Trophoblast cell (in vitro differentiated cells and primary cell): ENCODE data around the gene SRSF9.

Experiments
- DNase-seq, 2 donors: peaks; one replicate each; pipeline ENCODE4 v3.0.0-alpha.2; 2016
- H2AFZ ChIP-seq: 2 replicates; pipeline ENCODE4 v1.6.1; 2013; ENCODE audit warnings: low read length, moderate library complexity, mild to moderate bottlenecking; ENCODE audit not compliant: insufficient read depth, poor library complexity
- H2AK5ac ChIP-seq: 2 replicates; pipeline ENCODE4 v1.6.1; 2013; ENCODE audit warnings: mild to moderate bottlenecking, low read length
- H2BK120ac ChIP-seq: 2 replicates; pipeline ENCODE4 v1.6.1; 2013; ENCODE audit warnings: low read length, mild to moderate bottlenecking, moderate library complexity; ENCODE audit not compliant: insufficient read depth, poor library complexity
- H2BK12ac ChIP-seq: 2 replicates; pipeline ENCODE4 v1.6.1; 2013; ENCODE audit warnings: mild to moderate bottlenecking, low read length, moderate library complexity
- H2BK5ac ChIP-seq: 2 replicates; pipeline ENCODE4 v1.6.1; 2013; ENCODE audit warnings: low read length, low read depth, moderate library complexity, mild to moderate bottlenecking; ENCODE audit not compliant: poor library complexity
- H3K14ac ChIP-seq: 2 replicates; pipeline ENCODE4 v1.6.1; 2013; ENCODE audit warnings: mild to moderate bottlenecking, low read length
- H3K18ac ChIP-seq: 2 replicates; pipeline ENCODE4 v1.6.1; 2013; ENCODE audit warnings: mild to moderate bottlenecking, low read length
- H3K23ac ChIP-seq: 2 replicates; pipeline ENCODE4 v1.6.1; 2013; ENCODE audit warnings: low read length
- H3K27ac ChIP-seq: 2 replicates; pipeline ENCODE4 v1.5.1; 2013; ENCODE audit warnings: low read depth, mild to moderate bottlenecking, inconsistent platforms, low read length, moderate library complexity
- H3K27me3 ChIP-seq: 2 replicates; pipeline ENCODE4 v1.6.1; 2013; ENCODE audit warnings: inconsistent platforms, mild to moderate bottlenecking, low read length, moderate library complexity; ENCODE audit not compliant: insufficient read depth
- H3K36me3 ChIP-seq, 2 experiments: 1 replicate in 1 of 2; 2 replicates in 1 of 2; pipeline ENCODE4 v1.6.1; 2013; ENCODE audit warnings: low read length in 2 of 2, mild to moderate bottlenecking in 2 of 2, moderate library complexity in 1 of 2; ENCODE audit not compliant: insufficient read depth in 2 of 2, control insufficient read depth in 1 of 2
- H3K4ac ChIP-seq: 2 replicates; pipeline ENCODE4 v1.6.1; 2013; ENCODE audit warnings: low read depth, mild to moderate bottlenecking, low read length, moderate library complexity
- H3K4me1 ChIP-seq, 2 experiments: 1 replicate in 1 of 2; 2 replicates in 1 of 2; pipeline ENCODE4 v1.6.1; 2013; ENCODE audit warnings: low read length in 2 of 2, mild to moderate bottlenecking in 2 of 2, moderate library complexity in 1 of 2; ENCODE audit not compliant: insufficient read depth in 2 of 2, control insufficient read depth in 1 of 2
- H3K4me2 ChIP-seq: 2 replicates; pipeline ENCODE4 v1.6.1; 2013; ENCODE audit warnings: inconsistent platforms, mild to moderate bottlenecking, low read length, moderate library complexity
- H3K4me3 ChIP-seq: 2 replicates; pipeline ENCODE4 v1.5.1; 2013; ENCODE audit warnings: mild to moderate bottlenecking, low read depth, low read length, inconsistent platforms
- H3K79me1 ChIP-seq: one replicate; pipeline ENCODE4 v1.6.1; 2013; ENCODE audit warnings: low read length
- H3K79me2 ChIP-seq: 2 replicates; pipeline ENCODE4 v1.6.1; 2013; ENCODE audit warnings: low read length, mild to moderate bottlenecking; ENCODE audit not compliant: control insufficient read depth, insufficient read depth, poor library complexity
- H3K9ac ChIP-seq: 2 replicates; pipeline ENCODE4 v1.6.1; 2013; ENCODE audit warnings: mild to moderate bottlenecking, low read length
- H3K9me3 ChIP-seq: 2 replicates; pipeline ENCODE4 v1.6.1; 2013; ENCODE audit warnings: low read depth, mild to moderate bottlenecking, control low read depth, inconsistent platforms, low read length; ENCODE audit not compliant: insufficient read depth
- H4K12ac ChIP-seq: 2 replicates; pipeline ENCODE4 v1.6.1; 2013; ENCODE audit warnings: low read depth, mild to moderate bottlenecking, low read length, moderate library complexity
- H4K8ac ChIP-seq: 2 replicates; pipeline ENCODE4 v1.6.1; 2013; ENCODE audit warnings: low read depth, mild to moderate bottlenecking, low read length, moderate library complexity
- H4K91ac ChIP-seq: one replicate; pipeline ENCODE4 v1.6.1; 2013; ENCODE audit warnings: low read depth, mild to moderate bottlenecking, low read length, moderate library complexity
- WGBS: extraction: QIAGEN DNeasy Blood & Tissue Kit; methylation state at CpG from one replicate; pipeline ENCODE4 v1.1.7; 2013; ENCODE audit warnings: missing lambda C conversion rate; ENCODE audit not compliant: insufficient read length, insufficient coverage; ENCODE audit errors: extremely low coverage; 5-methylcytosine and 5-hydroxymethylcytosine counted together

SRSF9 gene

GRCh38 chr12:120497524-120498150, 28.1 kb upstream of the SRSF9 start:
- DNase-seq, result peak in 1 of 2 donors; percentile 26
- no peak overlapping the region for H2AFZ ChIP-seq
- WGBS, result no CpG with 5 or more reads among the region's 9 CpGs
- H3K27ac ChIP-seq, result no peak overlapping the region
- H4K12ac ChIP-seq, result no peak overlapping the region
- no peak overlapping the region for H2BK12ac ChIP-seq
- H3K4me3 ChIP-seq, result no peak overlapping the region
- H2BK5ac ChIP-seq, result no peak overlapping the region
- no peak overlapping the region for H3K18ac ChIP-seq
- no peak overlapping the region for H3K9ac ChIP-seq
- peaks cover 13% of the 10 kb centered on the region for H3K79me2 ChIP-seq
- H3K79me1 ChIP-seq, result peaks cover 12% of the 10 kb centered on the region
- no peak overlapping the region for H2BK120ac ChIP-seq
- no peak overlapping the region for H2AK5ac ChIP-seq
- peak overlapping the region; percentile 94 for H3K4me2 ChIP-seq
- H3K14ac ChIP-seq, result no peak overlapping the region
- no peak overlapping the region for H4K8ac ChIP-seq
- H3K4ac ChIP-seq, result peak overlapping the region; percentile 12
- H3K36me3 ChIP-seq, result peaks cover 5 to 19% of the 10 kb centered on the region in 2 experiments
- no peak overlapping the region for H4K91ac ChIP-seq
- H3K23ac ChIP-seq, result no peak overlapping the region
- H3K27me3 ChIP-seq, result no peaks in the 10 kb centered on the region
- no peaks in the 10 kb centered on the region for H3K9me3 ChIP-seq
- H3K4me1 ChIP-seq, result peaks cover 2 to 6% of the 10 kb centered on the region in 2 experiments

GRCh38 chr12:120496413-120497340, 27.1 kb upstream of the SRSF9 start:
- Histone ChIP-seq H3K4me3 (peak overlapping the region; percentile 87), H3K4ac (peak overlapping the region; percentile 94), H3K27ac (peak overlapping the region; percentile 68), H3K14ac (peak overlapping the region; percentile 93), H3K23ac (no peak overlapping the region), H3K79me1 (peaks cover 12% of the 10 kb centered on the region), H3K79me2 (peaks cover 13% of the 10 kb centered on the region), H3K9ac (peak overlapping the region; percentile 95), H4K12ac (peak overlapping the region; percentile 58), H2AFZ (peak overlapping the region; percentile 8), H3K4me1 (peaks cover 2 to 6% of the 10 kb centered on the region in 2 experiments), H3K4me2 (peak overlapping the region; percentile 94), H3K27me3 (no peaks in the 10 kb centered on the region), H4K8ac (peak overlapping the region; percentile 66), H2AK5ac (peak overlapping the region; percentile 67), H4K91ac (peak overlapping the region; percentile 87), H2BK5ac (peak overlapping the region; percentile 80), H3K18ac (peak overlapping the region; percentile 87), H2BK12ac (no peak overlapping the region), H3K9me3 (no peaks in the 10 kb centered on the region), H3K36me3 (peaks cover 3 to 19% of the 10 kb centered on the region in 2 experiments), H2BK120ac (peak overlapping the region; percentile 29)
- no CpG with 5 or more reads among the region's 47 CpGs for WGBS
- DNase-seq, result peak; percentile 13 to 53

- Histone ChIP-seq H4K8ac (peak within 1 kb of the TSS; percentile 80), H2BK12ac (no peak within 1 kb of the TSS), H4K91ac (peak within 1 kb of the TSS; percentile 87), H2AFZ (peak within 1 kb of the TSS; percentile 93), H3K4ac (peak within 1 kb of the TSS; percentile 94), H3K14ac (peak within 1 kb of the TSS; percentile 96), H3K79me2 (peaks cover 13% of the 10 kb centered on the region), H3K27me3 (no peaks in the 10 kb centered on the region), H3K9ac (peak within 1 kb of the TSS; percentile 95), H2BK5ac (peak within 1 kb of the TSS; percentile 80), H3K27ac (peak within 1 kb of the TSS; percentile 68), H3K79me1 (peaks cover 12% of the 10 kb centered on the region), H3K9me3 (no peaks in the 10 kb centered on the region), H2BK120ac (peak within 1 kb of the TSS; percentile 70), H2AK5ac (peak within 1 kb of the TSS; percentile 97), H3K4me2 (peak within 1 kb of the TSS; percentile 94), H3K18ac (peak within 1 kb of the TSS; percentile 89), H4K12ac (peak within 1 kb of the TSS; percentile 77), H3K4me1 (peaks cover 2 to 6% of the 10 kb centered on the region in 2 experiments), H3K4me3 (peak within 1 kb of the TSS; percentile 87), H3K23ac (no peak within 1 kb of the TSS), H3K36me3 (peaks cover 8 to 20% of the 10 kb centered on the region in 2 experiments)
- no CpG with 5 or more reads among the region's 53 CpGs for WGBS
- peak; percentile 93 to 99 for DNase-seq
Observed at GRCh38 chr12:120495731-120496412, 26.3 kb upstream of the SRSF9 start, which contains the start of gene DYNLL1. DYNLL1 (plus strand) TSS chr12:120496113; CDS start chr12:120496422, 309 bp downstream.

GRCh38 chr12:120495186-120495730, 25.7 kb upstream of the SRSF9 start:
- Histone ChIP-seq H3K79me1 (peaks cover 12% of the 10 kb centered on the region), H2BK12ac (no peak overlapping the region), H3K23ac (no peak overlapping the region), H3K9me3 (no peaks in the 10 kb centered on the region), H3K4ac (peak overlapping the region; percentile 73), H2AFZ (peak overlapping the region; percentile 93), H3K27ac (peak overlapping the region; percentile 48), H2BK120ac (peak overlapping the region; percentile 33), H3K18ac (peak overlapping the region; percentile 89), H4K8ac (peak overlapping the region; percentile 75), H3K79me2 (peaks cover 13% of the 10 kb centered on the region), H3K4me2 (peak overlapping the region; percentile 92), H3K27me3 (no peaks in the 10 kb centered on the region), H2AK5ac (peak overlapping the region; percentile 85), H2BK5ac (peak overlapping the region; percentile 78), H3K14ac (peak overlapping the region; percentile 81), H3K9ac (peak overlapping the region; percentile 86), H3K4me1 (peaks cover 2 to 6% of the 10 kb centered on the region in 2 experiments), H4K12ac (peak overlapping the region; percentile 77), H3K36me3 (peaks cover 8 to 20% of the 10 kb centered on the region in 2 experiments), H4K91ac (peak overlapping the region; percentile 78), H3K4me3 (peak overlapping the region; percentile 67)
- DNase-seq, result no peak
- no CpG with 5 or more reads among the region's 17 CpGs for WGBS
